Skeletal muscle tissue (tissue), 4 donors: Measurements from ENCODE around the gene R3HDM2. TPM values are rescaled to one million over a fixed set of nuclear protein-coding genes. Genes with fewer than 3 reads are reported as not detected.
"Not testable (repeated sequence)": the region's sequence is repeated elsewhere in the genome, so short reads cannot be mapped to it uniquely, and the experiment has no call there.

Experiments used
- H3K27ac ChIP-seq: one replicate; pipeline ENCODE4 v1.7.0; 2013; ENCODE audit warnings: mild to moderate bottlenecking, low read depth, low read length, inconsistent platforms
- H3K27me3 ChIP-seq, 3 donors: one replicate each; pipeline ENCODE4 v1.7.0; 2013; ENCODE audit warnings: low read length in 3 of 3; ENCODE audit not compliant: control insufficient read depth in 3 of 3, insufficient read depth in 3 of 3
- H3K36me3 ChIP-seq, 3 donors: one replicate each; pipeline ENCODE4 v1.7.0; 2013; ENCODE audit warnings: low read length in 3 of 3; ENCODE audit not compliant: control insufficient read depth in 3 of 3, insufficient read depth in 3 of 3
- H3K4me1 ChIP-seq, 3 donors: one replicate each; pipeline ENCODE4 v1.7.0; 2013; ENCODE audit warnings: low read length in 3 of 3, mild to moderate bottlenecking in 3 of 3; ENCODE audit not compliant: control insufficient read depth in 3 of 3, insufficient read depth in 3 of 3
- H3K4me3 ChIP-seq, 3 donors: one replicate each; pipeline ENCODE4 v1.7.0; 2013; ENCODE audit warnings: low read length in 3 of 3
- H3K9ac ChIP-seq, 3 donors: one replicate each; pipeline ENCODE4 v1.7.0; 2013; ENCODE audit warnings: low read length in 3 of 3, mild to moderate bottlenecking in 3 of 3, moderate library complexity in 2 of 3, low read depth in 1 of 3
- H3K9me3 ChIP-seq, 3 donors: one replicate each; pipeline ENCODE4 v1.7.0; 2013; ENCODE audit warnings: low read length in 3 of 3; ENCODE audit not compliant: control insufficient read depth in 3 of 3
- total RNA-seq: library from RNA; depleted of rRNA; stranded (reverse); fragments of >200 nt; gene quantifications from one replicate; pipeline ENCODE4 v1.2.3, GENCODE V29; 2014
- donor health status: Osteomylitis.

The R3HDM2 gene
- total RNA-seq, 1 donor from 2014 or later: 9.9 TPM

GRCh38 chr12:57454213-57454565, 23.3 kb upstream of the R3HDM2 start:
- Histone ChIP-seq H3K4me1 (peaks cover 34 to 59% (median 48%) of the 10 kb centered on the region in 3 donors), H3K36me3 (no peaks in the 10 kb centered on the region), H3K27ac (peak overlapping the region; percentile 81), H3K9ac (no peak overlapping the region), H3K9me3 (no peaks in the 10 kb centered on the region), H3K4me3 (no peak overlapping the region), H3K27me3 (no peaks in the 10 kb centered on the region)

- peak overlapping the region; percentile 90 for H3K27ac ChIP-seq
- H3K27me3 ChIP-seq: no peaks in the 10 kb centered on the region
- H3K9me3 ChIP-seq: no peaks in the 10 kb centered on the region
- peak overlapping the region in 2 of 3 donors; percentile 49 to 69 for H3K4me3 ChIP-seq
- H3K36me3 ChIP-seq: no peaks in the 10 kb centered on the region
- peak overlapping the region in 2 of 3 donors; percentile 70 to 77 for H3K9ac ChIP-seq
- H3K4me1 ChIP-seq: peaks cover 25 to 50% (median 41%) of the 10 kb centered on the region in 3 donors
Observed at GRCh38 chr12:57452937-57453509, 22.2 kb upstream of the R3HDM2 start.

DNA sequence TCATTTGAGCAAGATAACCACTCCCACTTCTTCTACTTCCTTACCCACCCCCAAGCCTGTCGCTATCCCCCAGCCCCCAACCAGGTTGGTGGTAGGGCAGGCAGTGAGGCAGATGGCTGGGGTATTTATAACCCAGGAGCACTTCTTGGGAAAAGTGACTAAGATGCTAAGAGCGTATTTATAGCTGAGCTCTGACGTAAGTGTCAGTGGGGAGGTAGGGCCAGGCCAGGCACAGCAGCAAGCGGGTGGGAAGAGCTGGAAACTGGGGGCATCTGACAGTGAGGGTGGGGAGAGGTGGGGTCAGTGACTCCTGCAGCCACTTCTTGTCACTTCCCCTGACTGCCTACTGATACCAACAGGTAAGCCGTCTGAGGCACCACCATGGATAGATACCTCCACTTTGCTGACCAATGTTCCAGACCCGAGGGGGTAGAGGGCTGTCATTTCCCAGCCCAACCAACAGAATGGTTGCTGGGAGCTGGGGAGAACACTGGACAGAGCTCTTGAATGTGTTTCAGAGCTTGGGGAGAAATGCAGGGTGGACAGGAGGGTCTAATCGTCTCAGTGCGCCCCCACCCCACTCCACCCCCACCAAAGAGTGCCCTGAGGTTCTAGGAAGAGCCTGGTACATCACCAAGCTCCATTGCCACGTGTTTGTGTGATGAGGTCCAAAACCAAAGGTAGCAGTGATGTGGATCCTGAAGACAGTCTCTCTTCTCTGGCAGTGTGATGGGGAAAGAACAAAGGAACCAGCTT, 21.5 kb upstream of the R3HDM2 start:
- H3K9me3 ChIP-seq: no peaks in the 10 kb centered on the region
- H3K4me1 ChIP-seq: peaks cover 25 to 50% (median 41%) of the 10 kb centered on the region in 3 donors
- peak overlapping the region; percentile 90 for H3K27ac ChIP-seq
- H3K36me3 ChIP-seq: no peaks in the 10 kb centered on the region
- peak overlapping the region; percentile 54 to 69 (median 55) for H3K4me3 ChIP-seq
- peak overlapping the region; percentile 17 to 77 (median 70) for H3K9ac ChIP-seq
- no peaks in the 10 kb centered on the region for H3K27me3 ChIP-seq

DNA sequence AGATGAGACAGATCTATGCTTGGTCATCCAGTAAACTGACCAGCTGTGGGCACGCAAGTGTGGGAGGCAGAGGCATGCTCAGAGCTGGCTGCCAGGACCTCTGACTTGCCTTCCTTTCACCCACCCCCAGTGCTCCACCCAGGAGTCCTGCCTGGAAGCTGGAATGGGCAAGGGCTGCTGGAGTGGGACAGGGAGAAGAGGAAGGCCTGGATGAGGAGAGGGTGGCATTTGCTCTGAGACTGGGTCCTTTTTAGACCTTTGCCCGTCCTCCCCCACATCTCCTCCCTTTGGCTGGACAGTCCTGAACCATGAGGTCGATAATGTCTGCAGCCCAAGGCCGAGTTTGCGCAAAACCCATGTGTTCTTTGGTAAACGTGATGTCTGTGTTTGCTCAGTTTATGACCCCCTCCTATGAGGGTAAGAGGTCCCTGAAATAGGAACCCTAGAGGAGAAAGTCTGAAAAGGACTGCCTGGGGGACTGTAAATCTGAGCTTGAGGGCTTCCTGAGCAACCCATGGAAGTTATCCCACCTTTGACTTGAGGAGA, 20.5 kb upstream of the R3HDM2 start:
- Histone ChIP-seq H3K27me3 (no peaks in the 10 kb centered on the region), H3K4me1 (peaks cover 22 to 44% (median 38%) of the 10 kb centered on the region in 3 donors), H3K9ac (no peak overlapping the region), H3K4me3 (peak overlapping the region in 1 of 3 donors; percentile 13), H3K36me3 (no peaks in the 10 kb centered on the region), H3K9me3 (no peaks in the 10 kb centered on the region), H3K27ac (peak overlapping the region; percentile 4)

- Histone ChIP-seq H3K36me3 (no peaks in the 10 kb centered on the region), H3K27me3 (no peaks in the 10 kb centered on the region), H3K9me3 (no peaks in the 10 kb centered on the region), H3K9ac (no peak overlapping the region), H3K27ac (no peak overlapping the region), H3K4me3 (no peak overlapping the region), H3K4me1 (peaks cover 14 to 32% (median 25%) of the 10 kb centered on the region in 3 donors)
Observed at GRCh38 chr12:57450057-57450456, 19.2 kb upstream of the R3HDM2 start.

DNA sequence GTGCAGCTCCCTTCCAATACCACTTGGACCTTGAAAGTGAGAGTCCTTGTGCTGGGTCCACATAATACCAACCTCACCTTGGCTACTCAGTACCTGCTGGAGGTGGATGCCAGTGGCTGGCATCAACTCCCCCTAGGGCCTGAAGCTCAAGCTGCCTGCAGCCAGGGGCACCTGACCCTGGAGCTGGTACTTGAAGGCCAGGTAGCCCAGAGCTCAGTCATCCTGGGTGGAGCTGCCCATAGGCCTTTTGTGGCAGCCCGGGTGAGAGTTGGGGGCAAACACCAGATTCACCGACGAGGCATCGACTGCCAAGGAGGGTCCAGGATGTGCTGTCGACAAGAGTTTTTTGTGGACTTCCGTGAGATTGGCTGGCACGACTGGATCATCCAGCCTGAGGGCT, 18.5 kb upstream of the R3HDM2 start:
- Histone ChIP-seq H3K36me3 (no peaks in the 10 kb centered on the region), H3K9me3 (no peaks in the 10 kb centered on the region), H3K27me3 (no peaks in the 10 kb centered on the region), H3K4me1 (peaks cover 10 to 25% (median 18%) of the 10 kb centered on the region in 3 donors), H3K4me3 (no peak overlapping the region), H3K27ac (no peak overlapping the region), H3K9ac (no peak overlapping the region)

GRCh38 chr12:57448669-57449068, 17.8 kb upstream of the R3HDM2 start:
- H3K9me3 ChIP-seq: no peaks in the 10 kb centered on the region
- H3K36me3 ChIP-seq: no peaks in the 10 kb centered on the region
- no peak overlapping the region for H3K4me3 ChIP-seq
- H3K9ac ChIP-seq: no peak overlapping the region
- H3K27ac ChIP-seq: no peak overlapping the region
- H3K4me1 ChIP-seq: peaks cover 10 to 21% (median 18%) of the 10 kb centered on the region in 3 donors
- no peaks in the 10 kb centered on the region for H3K27me3 ChIP-seq

DNA sequence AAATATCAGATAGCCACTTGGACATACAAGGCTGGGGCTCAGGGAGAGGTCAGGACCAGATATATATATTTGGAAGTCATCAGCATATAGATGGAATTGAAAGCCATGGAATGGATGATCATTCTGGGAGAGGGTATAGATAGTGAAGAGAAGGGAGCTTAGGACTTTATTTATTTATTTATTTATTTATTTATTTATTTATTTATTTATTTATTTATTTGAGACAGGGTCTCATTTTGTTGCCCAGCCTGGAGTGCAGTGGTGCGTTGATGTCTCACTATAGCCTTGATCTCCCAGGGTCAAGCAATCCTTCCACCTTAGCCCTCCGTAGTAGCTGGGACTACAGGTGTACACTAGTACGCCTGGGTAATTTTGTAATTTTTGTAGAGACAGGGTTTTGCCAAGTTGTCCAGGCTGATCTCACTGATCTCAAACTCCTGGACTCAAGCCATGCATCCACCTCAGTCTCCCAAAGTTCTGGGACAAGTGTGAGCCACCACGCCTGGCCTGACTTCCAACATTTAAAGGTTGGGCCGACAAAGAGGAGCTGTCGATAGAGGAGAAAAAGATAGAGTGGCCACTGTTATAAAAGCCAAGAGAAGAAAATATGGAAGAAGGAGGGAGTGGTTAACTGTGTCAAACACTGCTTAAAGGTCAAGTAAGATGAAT, 15.6 kb upstream of the R3HDM2 start:
- H3K9ac ChIP-seq: no peak overlapping the region
- no peak overlapping the region for H3K27ac ChIP-seq
- no peaks in the 10 kb centered on the region for H3K27me3 ChIP-seq
- H3K4me3 ChIP-seq: no peak overlapping the region
- H3K9me3 ChIP-seq: no peaks in the 10 kb centered on the region
- H3K4me1 ChIP-seq: peaks cover 0 to 4% (median 4%) of the 10 kb centered on the region in 3 donors
- H3K36me3 ChIP-seq: no peaks in the 10 kb centered on the region

DNA sequence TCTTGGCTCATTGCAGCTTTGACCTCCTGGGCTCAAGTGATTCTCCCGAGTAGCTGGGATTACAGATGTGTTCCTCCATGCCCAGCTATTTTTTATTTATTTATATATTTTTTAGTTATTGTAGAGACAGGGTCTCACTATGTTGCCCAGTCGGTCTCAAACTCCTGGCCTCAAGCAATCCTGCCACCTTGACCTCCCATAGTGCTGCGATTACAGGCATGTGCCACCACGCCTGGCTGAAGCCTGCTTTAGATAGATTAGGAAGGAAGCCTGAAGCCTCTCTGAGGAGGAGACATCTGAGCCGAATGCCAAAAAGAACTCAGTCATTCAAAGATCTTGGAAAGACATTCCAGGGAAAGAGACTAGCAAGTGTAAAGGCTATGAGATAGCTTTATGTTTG, 13.9 kb upstream of the R3HDM2 start:
- Histone ChIP-seq H3K27ac (no peak overlapping the region), H3K4me3 (no peak overlapping the region), H3K9me3 (no peaks in the 10 kb centered on the region), H3K9ac (no peak overlapping the region), H3K27me3 (no peaks in the 10 kb centered on the region), H3K4me1 (no peaks in the 10 kb centered on the region), H3K36me3 (no peaks in the 10 kb centered on the region)

GRCh38 chr12:57444337-57444736, 13.5 kb upstream of the R3HDM2 start:
- not testable (repeated sequence) for H3K27ac ChIP-seq, H3K9me3 ChIP-seq, H3K9ac ChIP-seq, H3K4me3 ChIP-seq, H3K27me3 ChIP-seq, H3K4me1 ChIP-seq, H3K36me3 ChIP-seq
